GM18508 (cell line): ENCODE results near the gene PALB2.
"Not testable (repeated sequence)": the region's sequence is repeated elsewhere in the genome, so short reads cannot be mapped to it uniquely, and the experiment has no call there.

Source experiments
- ATAC-seq: cut with Tn5 transposase; IDR thresholded peaks from one replicate; pipeline ENCODE4 v1.9.1; 2021; ENCODE audit warnings: moderate number of reproducible peaks; ENCODE audit not compliant: insufficient read depth, unreplicated experiment

PALB2 gene

GRCh38 chr16:23584186-23585076 is 56.7 kb downstream of the PALB2 start:
- ATAC-seq = no peak

GRCh38 chr16:23583271-23583670 is 57.8 kb downstream of the PALB2 start:
- ATAC-seq = not testable (repeated sequence)

GRCh38 chr16:23581764-23582163 is 59.3 kb downstream of the PALB2 start:
- no peak for ATAC-seq

- ATAC-seq = no peak
Measured at GRCh38 chr16:23580391-23580790, 60.7 kb downstream of the PALB2 start.

GRCh38 chr16:23579371-23579770 is 61.7 kb downstream of the PALB2 start:
- ATAC-seq = no peak

- no peak for ATAC-seq
Measured at GRCh38 chr16:23578101-23578830, 62.8 kb downstream of the PALB2 start.

- ATAC-seq = no peak
Measured at GRCh38 chr16:23577493-23577892, 63.6 kb downstream of the PALB2 start.

- no peak for ATAC-seq
Measured at GRCh38 chr16:23575834-23576233, 65.3 kb downstream of the PALB2 start.

- ATAC-seq = no peak
Measured at GRCh38 chr16:23573817-23574216, 67.3 kb downstream of the PALB2 start.

- ATAC-seq = no peak
Measured at GRCh38 chr16:23572394-23572793, 68.7 kb downstream of the PALB2 start.

- no peak for ATAC-seq
Measured at GRCh38 chr16:23571895-23572294, 69.2 kb downstream of the PALB2 start.

GRCh38 chr16:23570992-23571632 is 70.0 kb downstream of the PALB2 start:
- no peak for ATAC-seq

- ATAC-seq = no peak
Measured at GRCh38 chr16:23567602-23568001, 73.5 kb downstream of the PALB2 start.

GRCh38 chr16:23566724-23567123 is 74.4 kb downstream of the PALB2 start:
- ATAC-seq = no peak

GRCh38 chr16:23564575-23565363 is 76.3 kb downstream of the PALB2 start:
- ATAC-seq = no peak

- ATAC-seq = no peak
Measured at GRCh38 chr16:23563186-23563585, 77.9 kb downstream of the PALB2 start.

GRCh38 chr16:23562505-23562904 is 78.6 kb downstream of the PALB2 start:
- ATAC-seq = no peak

- no peak for ATAC-seq
Measured at GRCh38 chr16:23561586-23561985, 79.5 kb downstream of the PALB2 start.

- ATAC-seq = no peak
Measured at GRCh38 chr16:23557779-23558702, 83.1 kb downstream of the PALB2 start.
